GM21737 (cell line): ENCODE measurements around the gene UMAD1.

Source experiments
- ATAC-seq: cut with Tn5 transposase; IDR thresholded peaks from one replicate; pipeline ENCODE4 v1.9.1; 2021; ENCODE audit warnings: mild to moderate bottlenecking, moderate library complexity; ENCODE audit not compliant: unreplicated experiment

UMAD1 gene

GRCh38 chr7:7719236-7719635, 78.7 kb downstream of the UMAD1 start:
- peak; percentile 93 for ATAC-seq

GRCh38 chr7:7720193-7720592, 79.6 kb downstream of the UMAD1 start:
- ATAC-seq: no peak

GRCh38 chr7:7720750-7721621, 80.4 kb downstream of the UMAD1 start:
- ATAC-seq: no peak

GRCh38 chr7:7731732-7732131, 91.2 kb downstream of the UMAD1 start:
- no peak for ATAC-seq

GRCh38 chr7:7732621-7733281, 92.2 kb downstream of the UMAD1 start:
- ATAC-seq: no peak

- ATAC-seq: no peak
Observed at GRCh38 chr7:7736671-7737070, 96.1 kb downstream of the UMAD1 start.

GRCh38 chr7:7737674-7738073, 97.1 kb downstream of the UMAD1 start:
- ATAC-seq: no peak

- no peak for ATAC-seq
Observed at GRCh38 chr7:7738177-7738576, 97.6 kb downstream of the UMAD1 start.

- ATAC-seq: no peak
Observed at GRCh38 chr7:7738622-7739021, 98.1 kb downstream of the UMAD1 start.

- no peak for ATAC-seq
Observed at GRCh38 chr7:7739204-7740036, 98.9 kb downstream of the UMAD1 start.

- no peak for ATAC-seq
Observed at GRCh38 chr7:7740037-7740355, 99.4 kb downstream of the UMAD1 start.

GRCh38 chr7:7742223-7742622, 101.7 kb downstream of the UMAD1 start:
- ATAC-seq: no peak

- no peak for ATAC-seq
Observed at GRCh38 chr7:7745258-7745657, 104.7 kb downstream of the UMAD1 start.

- ATAC-seq: no peak
Observed at GRCh38 chr7:7745966-7746365, 105.4 kb downstream of the UMAD1 start.

GRCh38 chr7:7746458-7746857, 105.9 kb downstream of the UMAD1 start:
- ATAC-seq: no peak

GRCh38 chr7:7750571-7751242, 110.2 kb downstream of the UMAD1 start:
- ATAC-seq: no peak

GRCh38 chr7:7751243-7752092, 110.9 kb downstream of the UMAD1 start:
- ATAC-seq: no peak

GRCh38 chr7:7756577-7756976, 116.0 kb downstream of the UMAD1 start:
- no peak for ATAC-seq

GRCh38 chr7:7757576-7757975, 117.0 kb downstream of the UMAD1 start:
- no peak for ATAC-seq

GRCh38 chr7:7761340-7761973, 120.9 kb downstream of the UMAD1 start:
- no peak for ATAC-seq
